HEK293T (cell line): ENCODE data around the gene THAP11.
"Not testable (repeated sequence)": the region's sequence is repeated elsewhere in the genome, so short reads cannot be mapped to it uniquely, and the experiment has no call there.

Experiments
- FOXK2 ChIP-seq: fragments of 450-650 bp; IDR thresholded peaks from 2 replicates; pipeline ENCODE4 v1.6.1; 2016; ENCODE audit warnings: mild to moderate bottlenecking
- FOXM1 ChIP-seq: fragments of 450-650 bp; IDR thresholded peaks from 2 replicates; pipeline ENCODE4 v1.6.1; 2017; ENCODE audit warnings: mild to moderate bottlenecking, borderline replicate concordance
- PKNOX1 ChIP-seq: fragments of 450-650 bp; IDR thresholded peaks from 2 replicates; pipeline ENCODE4 v1.6.1; 2016

- TF ChIP-seq FOXM1, PKNOX1, FOXK2: not testable (repeated sequence)
These were observed 4.9 kb upstream of the THAP11 start for GRCh38 chr16:67837190-67837589.
